Transverse colon (tissue), 4 donors: ENCODE measurements around the gene HIP1. TPM values are rescaled to one million over a fixed set of nuclear protein-coding genes. Genes with fewer than 3 reads are reported as not detected.
A peak's percentile ranks its signal among the peaks of the same experiment; 100 is the strongest.
"Not testable (repeated sequence)": the region's sequence is repeated elsewhere in the genome, so short reads cannot be mapped to it uniquely, and the experiment has no call there.

Source experiments
- DNase-seq: peaks from one replicate; pipeline ENCODE4 v3.0.0-alpha.2; 2019
- H3K27ac ChIP-seq, 4 donors: fragments of 200-600 bp; sonication (generic); 2 replicates each; pipeline ENCODE4 v1.5.1; 2016 to 2018; ENCODE audit warnings: inconsistent platforms in 4 of 4
- H3K27me3 ChIP-seq: fragments of 200-600 bp; sonication (generic); 2 replicates; pipeline ENCODE4 v1.5.1; 2017; ENCODE audit warnings: inconsistent platforms
- H3K36me3 ChIP-seq, 4 donors: fragments of 200-600 bp; sonication (generic); 2 replicates each; pipeline ENCODE4 v1.5.1; 2017 to 2019; ENCODE audit warnings: inconsistent platforms in 4 of 4
- H3K4me1 ChIP-seq, 4 donors: fragments of 200-600 bp; sonication (generic); 2 replicates each; pipeline ENCODE4 v1.5.1; 2017 to 2020; ENCODE audit warnings: inconsistent platforms in 4 of 4
- H3K4me3 ChIP-seq, 4 donors: fragments of 200-600 bp; sonication (generic); 1 replicate in 1 of 4; 2 replicates in 3 of 4; pipeline versions ENCODE4 v1.5.1 to v1.6.1; 2017 to 2019; ENCODE audit warnings: inconsistent platforms in 4 of 4
- H3K9me3 ChIP-seq, 2 donors: fragments of 200-600 bp; sonication (generic); 2 replicates each; pipeline ENCODE4 v1.5.1; 2017 to 2019; ENCODE audit warnings: inconsistent platforms in 2 of 2
- EP300 ChIP-seq: sonication (generic); formaldehyde crosslinking; IDR thresholded peaks from one replicate; pipeline ENCODE4 v1.6.1; 2017; ENCODE audit warnings: antibody characterized with exemption, low read depth
- POLR2A ChIP-seq: fragments of 450-650 bp; IDR thresholded peaks from one replicate; pipeline ENCODE4 v1.6.1; 2016; ENCODE audit warnings: antibody characterized with exemption, mild to moderate bottlenecking, moderate library complexity
- POLR2AphosphoS5 ChIP-seq, 3 donors: sonication (generic); formaldehyde crosslinking; IDR thresholded peaks; one replicate each; pipeline ENCODE4 v1.6.1; 2016; ENCODE audit warnings: antibody characterized with exemption in 3 of 3
- WGBS, 2 donors: methylation state at CpG; one replicate each; pipeline ENCODE4 v1.1.5; 2018; ENCODE audit warnings: low coverage in 1 of 2; 5-methylcytosine and 5-hydroxymethylcytosine counted together
- in situ Hi-C, 4 donors: fragments of 200-750 bp; cut with MboI; loops; one replicate each; pipeline versions ENCODE4 v1.15.0 to v1.15.1; 2017; ENCODE audit warnings: low sequenced_read_pairs in 3 of 4, low pct_ligation_motif_present in 1 of 4, low pct_unique_long_range_greater_than_20kb in 1 of 4
- intact Hi-C: fragments of 100-400 bp; cut with DNase I; formaldehyde crosslinking; loops from one replicate; pipeline ENCODE4 v1.15.1; 2023; ENCODE audit warnings: low total_unique reads
- total RNA-seq, 4 donors: library from RNA; depleted of rRNA; stranded (reverse); fragments of >200 nt; gene quantifications; one replicate each; pipeline ENCODE4 v1.1.0, GENCODE V29; 2016
- TF ChIP-seq, protein P1 (sequence below), 5 experiments: fragments of 200-600 bp in 3 of 5; fragments of 450-650 bp in 2 of 5; sonication (generic) in 3 of 5; IDR thresholded peaks; 1 replicate in 2 of 5; 2 replicates in 3 of 5; pipeline ENCODE4 v1.5.1; 2016 to 2017; ENCODE audit warnings: antibody characterized with exemption in 5 of 5, inconsistent platforms in 3 of 5, mild to moderate bottlenecking in 2 of 5, moderate library complexity in 1 of 5

HIP1 gene
- total RNA-seq, 4 donors from 2014 or later: 3.7 to 20.1 (median 4.7) TPM

GRCh38 chr7:75599244-75599781, 139.4 kb downstream of the HIP1 start:
- TF ChIP-seq, protein P1, sequence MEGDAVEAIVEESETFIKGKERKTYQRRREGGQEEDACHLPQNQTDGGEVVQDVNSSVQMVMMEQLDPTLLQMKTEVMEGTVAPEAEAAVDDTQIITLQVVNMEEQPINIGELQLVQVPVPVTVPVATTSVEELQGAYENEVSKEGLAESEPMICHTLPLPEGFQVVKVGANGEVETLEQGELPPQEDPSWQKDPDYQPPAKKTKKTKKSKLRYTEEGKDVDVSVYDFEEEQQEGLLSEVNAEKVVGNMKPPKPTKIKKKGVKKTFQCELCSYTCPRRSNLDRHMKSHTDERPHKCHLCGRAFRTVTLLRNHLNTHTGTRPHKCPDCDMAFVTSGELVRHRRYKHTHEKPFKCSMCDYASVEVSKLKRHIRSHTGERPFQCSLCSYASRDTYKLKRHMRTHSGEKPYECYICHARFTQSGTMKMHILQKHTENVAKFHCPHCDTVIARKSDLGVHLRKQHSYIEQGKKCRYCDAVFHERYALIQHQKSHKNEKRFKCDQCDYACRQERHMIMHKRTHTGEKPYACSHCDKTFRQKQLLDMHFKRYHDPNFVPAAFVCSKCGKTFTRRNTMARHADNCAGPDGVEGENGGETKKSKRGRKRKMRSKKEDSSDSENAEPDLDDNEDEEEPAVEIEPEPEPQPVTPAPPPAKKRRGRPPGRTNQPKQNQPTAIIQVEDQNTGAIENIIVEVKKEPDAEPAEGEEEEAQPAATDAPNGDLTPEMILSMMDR (IDR thresholded peaks at IDR 0.05): no peak
- TF ChIP-seq EP300: no peak
- no peak for TF ChIP-seq POLR2AphosphoS5 (IDR thresholded peaks at IDR 0.05)
- TF ChIP-seq POLR2A: no peak
- in situ Hi-C loops (no loop called here), intact Hi-C loops (no loop called here)
- Histone ChIP-seq H3K36me3 (no peaks in the 10 kb centered on the region), H3K4me1 (no peaks in the 10 kb centered on the region), H3K27ac (peak overlapping the region in 2 of 4 donors; percentile 21 to 25), H3K9me3 (no peaks in the 10 kb centered on the region), H3K27me3 (no peaks in the 10 kb centered on the region), H3K4me3 (no peak overlapping the region)
- 67 to 75% methylated on average over 9 to 13 of the region's 15 CpGs for WGBS, 2 donors
- DNase-seq: no peak

GRCh38 chr7:75596727-75597614, 141.8 kb downstream of the HIP1 start:
- no peak for DNase-seq
- no peak overlapping the region for H3K4me3 ChIP-seq
- in situ Hi-C loops (no loop called here), intact Hi-C loops (no loop called here)
- TF ChIP-seq EP300 (no peak), POLR2AphosphoS5 (IDR thresholded peaks at IDR 0.05) (no peak), POLR2A (no peak)
- TF ChIP-seq, protein P1 (IDR thresholded peaks at IDR 0.05): no peak
- H3K9me3 ChIP-seq: no peaks in the 10 kb centered on the region
- H3K4me1 ChIP-seq: peaks cover 0 to 4% (median 0%) of the 10 kb centered on the region in 4 donors
- no peaks in the 10 kb centered on the region for H3K27me3 ChIP-seq
- 76 to 83% methylated on average over 1 to 16 of the region's 16 CpGs for WGBS, 2 donors
- H3K27ac ChIP-seq: no peak overlapping the region
- no peaks in the 10 kb centered on the region for H3K36me3 ChIP-seq

- TF ChIP-seq, protein P1 (IDR thresholded peaks at IDR 0.05): no peak
- TF ChIP-seq POLR2A (no peak), POLR2AphosphoS5 (IDR thresholded peaks at IDR 0.05) (no peak), EP300 (no peak)
- no peaks in the 10 kb centered on the region for H3K9me3 ChIP-seq
- WGBS, 2 donors: 82 to 100% methylated on average over 4 of the region's 4 CpGs
These were observed 143.0 kb downstream of the HIP1 start for GRCh38 chr7:75595766-75596165.

GRCh38 chr7:75593500-75594184, 145.1 kb downstream of the HIP1 start:
- H3K4me3 ChIP-seq, in situ Hi-C loops, intact Hi-C loops: not testable (repeated sequence)

More at GRCh38 chr7:75595766-75596165, 143.0 kb downstream of the HIP1 start:
- intact Hi-C loops (no loop called here), in situ Hi-C loops (no loop called here)
- Histone ChIP-seq H3K27me3 (no peaks in the 10 kb centered on the region), H3K27ac (no peak overlapping the region), H3K4me1 (peaks cover 0 to 4% (median 0%) of the 10 kb centered on the region in 4 donors), H3K4me3 (no peak overlapping the region), H3K36me3 (no peaks in the 10 kb centered on the region)
- DNase-seq: no peak

More at GRCh38 chr7:75593500-75594184, 145.1 kb downstream of the HIP1 start:
- H3K36me3 ChIP-seq, H3K4me1 ChIP-seq, H3K9me3 ChIP-seq, H3K27ac ChIP-seq, H3K27me3 ChIP-seq, DNase-seq: not testable (repeated sequence)
- 85 to 100% methylated on average over 1 to 12 of the region's 12 CpGs for WGBS, 2 donors
